Central memory CD4-positive, alpha-beta T cell (primary cell): ENCODE measurements around the gene LRCH4.

Experiments
- DNase-seq: peaks from one replicate; pipeline ENCODE4 v3.0.0; 2022
- total RNA-seq, 3 experiments: gene quantifications; one replicate each; lab custom pipeline; 2026; lab: John Stamatoyannopoulos, UW

LRCH4 gene
- total RNA-seq = 13.5 to 77.0 (median 47.0) reads per million in 3 experiments

GRCh38 chr7:100585511-100586265 is at the start of gene LRCH4:
LRCH4 (minus strand) TSS chr7:100586129; CDS start chr7:100586100, 29 bp downstream.
- DNase-seq = peak; percentile 65

- peak; percentile 56 for DNase-seq
These were observed 47.2 kb upstream of the LRCH4 start for GRCh38 chr7:100632951-100633717.

- DNase-seq = no peak
These were observed 44.1 kb upstream of the LRCH4 start for GRCh38 chr7:100630066-100630465.

- no peak for DNase-seq
These were observed 43.3 kb upstream of the LRCH4 start for GRCh38 chr7:100629117-100629716.

- no peak for DNase-seq
These were observed 41.3 kb upstream of the LRCH4 start for GRCh38 chr7:100627238-100627549.

- peak; percentile 80 for DNase-seq
These were observed 40.8 kb upstream of the LRCH4 start for GRCh38 chr7:100626530-100627237.

- DNase-seq = no peak
These were observed 40.1 kb upstream of the LRCH4 start for GRCh38 chr7:100626055-100626454.

- DNase-seq = no peak
These were observed 38.3 kb upstream of the LRCH4 start for GRCh38 chr7:100623951-100624824.

- DNase-seq = no peak
These were observed 35.6 kb upstream of the LRCH4 start for GRCh38 chr7:100621554-100621953.

GRCh38 chr7:100620804-100621203 is 34.9 kb upstream of the LRCH4 start:
- no peak for DNase-seq

GRCh38 chr7:100620239-100620638 is 34.3 kb upstream of the LRCH4 start:
- no peak for DNase-seq

- DNase-seq = no peak
These were observed 28.5 kb upstream of the LRCH4 start for GRCh38 chr7:100614308-100614861.

GRCh38 chr7:100613412-100614175 is 27.7 kb upstream of the LRCH4 start:
- no peak for DNase-seq

- DNase-seq = no peak
These were observed 26.9 kb upstream of the LRCH4 start for GRCh38 chr7:100612730-100613390.

- DNase-seq = peak; percentile 97
These were observed 26.2 kb upstream of the LRCH4 start, which contains the start of gene MOSPD3 for GRCh38 chr7:100611983-100612729. MOSPD3 (plus strand) TSS chr7:100612540; CDS start chr7:100612792, 252 bp downstream.

GRCh38 chr7:100609958-100610357 is 24.0 kb upstream of the LRCH4 start:
- DNase-seq = no peak

GRCh38 chr7:100607111-100607510 is 21.2 kb upstream of the LRCH4 start:
- no peak for DNase-seq

- no peak for DNase-seq
These were observed 20.4 kb upstream of the LRCH4 start for GRCh38 chr7:100606313-100606712.
